NOMO-1 treated with dmso at 0.1 percent for 144 hours (cell line): ENCODE results near the gene KDELR3.

ENCODE experiments used
- DNase-seq: peaks from one replicate; lab custom pipeline; 2025; ENCODE audit not compliant: unreplicated experiment; lab: John Stamatoyannopoulos, UW

KDELR3 gene

GRCh38 chr22:38481162-38481870 is 13.4 kb downstream of the KDELR3 start:
- DNase-seq, result no peak

DNA sequence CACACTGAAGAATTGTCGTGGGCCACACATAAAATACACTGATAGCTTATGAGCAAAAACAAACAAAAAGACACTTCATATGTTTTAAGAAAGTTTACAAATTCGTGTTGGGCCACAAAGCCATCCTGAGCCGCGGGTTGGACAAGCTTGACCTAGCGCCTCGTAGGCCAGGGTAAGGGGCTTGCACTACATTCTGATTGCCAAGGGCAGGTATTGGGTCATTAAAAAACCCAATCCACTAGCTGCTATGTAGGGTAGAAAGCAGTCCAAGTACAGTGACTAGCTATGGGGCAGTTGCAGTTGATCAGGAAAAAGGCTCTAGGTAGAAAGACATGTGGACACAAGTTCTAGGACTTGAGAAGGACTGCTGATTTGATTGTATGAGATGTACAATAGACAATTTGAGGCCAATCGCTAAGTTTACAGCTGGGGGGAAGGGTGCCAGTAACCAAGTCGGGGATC is 14.0 kb downstream of the KDELR3 start:
- no peak for DNase-seq

- DNase-seq, result no peak
Observed at GRCh38 chr22:38482662-38483308, 14.9 kb downstream of the KDELR3 start.

GRCh38 chr22:38484244-38484643 is 16.3 kb downstream of the KDELR3 start:
- DNase-seq, result no peak

DNA sequence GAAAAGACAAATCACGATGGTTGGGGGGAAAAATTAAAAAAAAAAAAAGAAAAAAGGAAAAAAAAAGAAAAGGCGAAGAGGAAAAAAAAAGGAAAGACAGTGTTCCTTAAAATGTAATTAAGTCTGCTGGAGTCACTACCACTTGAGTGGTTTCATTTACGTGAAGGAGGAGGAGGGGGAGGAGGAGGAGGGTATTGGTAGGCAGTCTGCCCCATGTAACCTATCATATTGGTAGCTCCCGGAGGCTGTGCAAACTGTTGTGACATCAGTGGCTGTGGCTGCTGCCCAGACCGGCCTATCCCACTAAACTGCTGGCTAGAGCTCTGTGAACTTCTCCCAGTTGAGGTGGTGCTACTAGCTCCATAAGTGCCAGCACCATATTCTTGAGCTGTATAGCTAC is 17.9 kb downstream of the KDELR3 start:
- no peak for DNase-seq

- DNase-seq, result no peak
Observed at GRCh38 chr22:38487946-38488345, 20.1 kb downstream of the KDELR3 start.

DNA sequence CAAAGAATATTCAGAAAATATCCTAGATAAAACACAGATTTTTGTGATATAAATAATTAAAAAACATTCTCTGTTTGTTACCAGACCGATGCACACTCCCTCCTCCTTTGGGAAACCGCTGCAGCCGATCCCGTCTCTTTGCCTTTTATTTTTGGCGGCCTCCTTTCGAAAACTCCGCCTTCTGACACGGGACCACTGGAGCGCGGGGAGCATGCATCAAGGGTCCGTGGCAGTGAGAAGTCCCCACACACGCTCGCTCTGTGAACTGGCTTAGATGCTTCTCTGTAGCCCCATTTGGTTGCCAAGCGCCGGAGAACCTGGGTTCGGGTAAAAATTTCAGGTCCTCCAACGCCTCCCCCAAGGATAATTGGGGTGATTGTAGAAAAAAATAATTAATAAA is 21.2 kb downstream of the KDELR3 start:
- DNase-seq, result no peak

GRCh38 chr22:38489561-38490145 is 21.8 kb downstream of the KDELR3 start:
- no peak for DNase-seq

DNA sequence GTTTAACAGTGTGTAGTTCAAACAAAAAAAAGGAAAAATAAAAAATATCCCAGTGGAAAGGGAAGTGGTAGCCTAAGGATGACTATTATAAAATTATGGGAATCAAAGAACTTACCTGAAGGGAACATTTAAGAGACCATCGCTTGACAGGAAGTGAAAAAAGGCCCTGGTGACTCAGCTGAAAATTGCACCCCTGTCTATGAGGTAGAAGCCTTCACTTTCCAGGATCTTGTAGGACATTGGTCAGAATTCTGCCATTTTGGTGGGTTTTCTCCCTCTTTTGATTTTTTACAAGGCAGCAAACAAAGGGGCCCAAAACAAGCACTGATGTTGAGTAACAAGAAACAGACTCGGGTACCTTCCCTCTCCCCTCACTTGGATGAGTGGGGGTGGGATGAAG is 22.6 kb downstream of the KDELR3 start:
- no peak for DNase-seq

DNA sequence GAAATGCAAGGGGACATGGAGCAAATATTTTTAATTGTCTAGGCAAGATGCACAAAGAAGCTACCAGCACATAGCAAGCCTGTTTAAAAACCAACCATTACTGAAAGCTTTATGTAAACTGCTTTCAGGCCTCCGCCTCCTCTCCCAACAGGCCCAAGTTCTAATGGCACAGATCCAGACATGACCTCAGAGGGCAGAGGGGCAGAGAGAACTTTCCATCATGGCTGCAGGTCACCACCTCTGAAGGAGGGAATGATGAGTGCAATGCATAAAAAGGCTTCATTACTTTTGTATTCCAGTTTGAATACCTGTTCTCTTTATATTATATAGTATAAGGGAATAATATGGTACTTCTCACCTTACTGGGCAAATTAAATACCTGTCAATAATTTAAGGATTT is 23.0 kb downstream of the KDELR3 start:
- no peak for DNase-seq

DNA sequence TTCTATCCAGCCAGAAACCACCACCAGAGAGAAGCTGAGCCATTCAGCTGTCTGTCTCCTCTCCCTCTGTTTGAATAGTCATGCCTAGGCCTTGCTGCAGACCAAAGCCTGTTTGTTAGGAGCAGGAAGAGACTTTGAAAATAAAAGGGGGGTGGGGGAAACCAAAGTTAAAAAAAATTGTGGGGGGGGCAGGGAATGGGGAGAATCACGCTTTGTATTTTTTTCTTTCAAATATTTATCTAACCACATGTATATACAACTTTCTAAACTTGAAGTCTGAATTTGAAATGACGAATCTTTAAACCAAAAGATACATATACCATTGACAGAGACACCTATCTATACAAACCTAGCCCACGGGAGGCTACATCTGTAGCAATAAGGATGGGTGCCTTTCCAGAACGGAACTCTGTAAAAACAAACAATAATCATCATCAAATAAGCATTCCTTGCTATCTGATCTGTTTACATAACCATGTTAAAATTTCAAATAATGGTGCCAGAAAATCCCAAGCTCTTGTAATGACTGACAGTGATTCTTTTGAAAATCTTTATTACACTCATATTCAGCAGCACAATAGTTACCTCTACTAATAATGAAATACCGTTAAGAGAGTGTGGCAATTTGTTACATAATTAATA is 23.9 kb downstream of the KDELR3 start:
- no peak for DNase-seq

- DNase-seq, result no peak
Observed at GRCh38 chr22:38494498-38494897, 26.6 kb downstream of the KDELR3 start.

- no peak for DNase-seq
Observed at GRCh38 chr22:38494939-38495338, 27.0 kb downstream of the KDELR3 start.

DNA sequence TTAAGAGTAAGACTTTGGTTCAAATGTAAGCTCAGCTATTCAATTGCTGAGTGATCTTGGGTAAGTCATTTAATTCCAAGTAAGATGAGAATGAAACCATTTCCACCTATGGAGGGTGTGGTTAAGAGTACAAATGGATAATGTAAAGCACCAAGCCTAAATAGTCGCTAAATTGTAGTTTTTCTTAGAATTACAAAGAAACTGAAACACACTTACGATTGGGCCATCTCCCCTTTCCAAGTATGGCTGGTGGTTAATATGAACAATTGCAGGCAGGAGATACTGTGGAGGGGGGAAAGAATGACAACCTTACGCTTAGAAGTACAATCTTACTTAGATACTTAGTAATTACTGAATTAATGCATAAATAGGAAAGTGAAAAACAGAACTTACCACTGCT is 30.0 kb downstream of the KDELR3 start:
- no peak for DNase-seq

GRCh38 chr22:38501797-38502672 is 34.1 kb downstream of the KDELR3 start:
- DNase-seq, result no peak

DNA sequence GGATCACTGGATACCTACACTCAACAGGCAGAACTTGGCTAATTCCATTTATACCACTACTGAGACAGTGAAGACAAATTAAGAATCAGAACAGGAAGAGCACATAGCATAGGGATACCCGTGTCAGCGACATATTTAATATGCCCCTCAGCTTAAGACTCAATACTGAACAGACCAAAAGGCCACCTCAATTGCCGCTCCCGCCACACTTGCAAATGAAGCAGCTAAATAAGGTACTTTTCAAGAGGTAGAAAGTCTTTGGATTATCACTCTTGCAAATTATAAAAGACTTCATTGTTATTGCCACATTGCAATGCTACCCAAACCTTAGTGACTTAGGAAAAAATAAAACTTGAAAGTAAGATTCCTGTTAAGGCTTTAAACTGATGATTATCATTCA is 35.1 kb downstream of the KDELR3 start:
- no peak for DNase-seq

DNA sequence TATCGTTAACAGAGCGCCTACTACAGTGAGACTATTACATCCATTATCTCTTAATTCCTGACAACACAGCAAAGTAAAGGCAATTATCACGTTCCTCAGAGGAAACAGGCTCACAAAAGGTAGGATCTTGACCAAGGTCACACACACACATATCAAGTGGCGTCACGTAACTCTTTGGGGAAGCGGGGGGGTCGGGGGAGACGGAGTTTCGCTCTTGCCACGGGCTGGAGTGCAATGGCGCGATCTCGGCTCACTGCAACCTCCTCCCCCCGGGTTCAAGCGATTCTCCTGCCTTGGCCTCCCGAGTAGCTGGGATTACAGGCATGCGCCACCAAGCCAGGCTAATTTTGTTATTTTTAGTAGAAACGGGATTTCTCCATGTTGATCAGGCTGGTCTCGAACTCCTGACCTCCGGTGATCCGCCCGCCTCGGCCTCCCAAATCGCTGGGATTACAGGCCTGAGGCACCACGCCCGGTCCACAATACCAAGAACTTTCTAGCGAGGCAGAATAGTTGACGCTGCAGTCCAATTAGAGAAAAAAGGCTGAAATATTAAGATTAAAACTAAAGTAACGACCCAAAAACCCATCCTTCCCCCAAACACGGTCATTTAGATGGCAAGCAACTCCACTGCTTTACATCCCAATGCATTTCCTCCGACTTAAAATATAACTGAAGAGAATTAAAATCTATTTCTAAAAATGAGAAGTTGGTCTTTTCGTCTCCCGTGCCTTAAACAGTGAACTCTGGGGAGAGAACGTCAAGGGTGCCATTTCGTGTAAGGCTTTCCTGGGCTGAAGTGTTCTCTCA is 37.0 kb downstream of the KDELR3 start:
- DNase-seq, result peak; percentile 22

DNA sequence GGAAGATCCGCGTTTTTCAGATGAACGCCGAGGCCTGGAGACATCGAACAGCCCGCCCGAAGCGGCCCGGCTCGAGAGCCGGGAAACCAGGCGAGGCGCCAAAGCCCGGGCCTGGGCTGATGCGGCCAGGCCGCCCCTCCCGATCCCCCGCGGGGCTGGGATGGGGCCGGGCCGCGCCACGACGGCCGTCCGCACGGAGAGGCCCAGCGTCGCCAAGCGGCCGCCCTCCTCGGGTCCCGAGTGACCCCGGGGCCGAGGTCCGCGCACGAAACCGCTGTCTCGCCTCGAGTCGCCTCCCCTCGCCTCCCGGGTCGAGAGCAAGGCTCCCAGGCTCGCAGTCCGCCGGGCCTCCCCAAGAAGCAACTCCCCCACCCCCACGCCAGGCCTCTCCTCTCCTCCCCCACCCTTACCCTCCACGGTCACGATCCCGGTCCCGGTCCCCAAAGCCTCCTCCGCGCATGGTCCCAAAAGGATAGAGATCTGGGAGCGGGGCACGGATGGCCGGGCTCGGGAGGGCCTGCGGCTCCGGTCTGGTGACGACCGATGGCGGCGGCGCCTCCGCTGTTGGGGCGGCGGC is 37.7 kb downstream of the KDELR3 start:
- no peak for DNase-seq

DNA sequence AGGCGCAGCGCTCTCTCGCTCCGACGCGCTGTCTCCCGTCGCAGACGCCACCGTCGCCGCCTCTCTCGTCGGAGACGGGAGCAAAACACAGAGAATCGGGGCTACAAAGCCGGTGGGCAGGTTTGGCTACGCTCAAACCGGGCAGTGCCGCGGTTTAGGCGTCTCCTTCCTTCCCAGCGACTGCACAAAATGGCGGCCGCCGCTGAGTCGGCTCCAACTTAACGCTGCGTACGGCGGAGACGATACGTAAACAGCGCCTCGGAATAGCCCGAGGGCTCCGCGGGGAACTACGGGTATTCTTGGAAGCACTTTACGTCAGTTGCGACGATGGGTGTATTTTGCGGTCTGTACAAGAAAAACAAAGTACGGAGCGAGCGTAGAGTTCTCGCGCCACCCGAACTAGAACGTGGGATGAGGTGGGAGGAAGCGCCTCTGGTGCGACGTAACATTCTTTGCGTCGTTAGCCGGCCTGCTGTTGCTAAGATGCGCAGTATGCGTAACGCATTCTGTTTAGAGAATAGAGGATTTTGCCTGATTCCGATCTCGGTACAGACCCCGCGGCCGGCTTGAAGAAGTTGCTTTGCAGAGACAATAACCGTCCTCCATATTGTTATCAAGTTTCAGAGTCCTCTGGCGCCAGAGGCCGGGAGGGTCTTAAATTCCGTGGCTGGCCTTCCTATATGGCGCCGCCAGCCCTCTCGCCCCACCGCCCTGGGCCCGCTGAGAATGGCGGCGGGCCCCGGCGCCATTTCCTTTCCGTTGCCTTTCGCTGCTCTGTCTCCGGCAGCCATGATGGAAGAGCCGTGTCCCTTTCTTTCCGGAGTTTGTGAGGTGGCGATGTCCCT is 38.4 kb downstream of the KDELR3 start, which contains the start of gene DDX17:
TSS of gene DDX17 (minus strand) at position 194 of the 845 bp plus-strand sequence.
- peak; percentile 96 for DNase-seq
